Stimulated activated CD8-positive, alpha-beta memory T cell treated with anti-CD3 and anti-CD28 coated beads, Interleukin-4, amount 100 ng/mL, for 4 hours (primary cell): ENCODE results near the gene UPK2.
"Not testable (repeated sequence)": the region's sequence is repeated elsewhere in the genome, so short reads cannot be mapped to it uniquely, and the experiment has no call there.

Experiments used
- DNase-seq, 2 donors: peaks; one replicate each; pipeline ENCODE4 v3.0.0-alpha.2; 2020; ENCODE audit warnings: low read depth in 2 of 2, low spot score in 1 of 2

UPK2 gene

GRCh38 chr11:118938491-118939403, 17.4 kb upstream of the UPK2 start:
- DNase-seq, result no peak

GRCh38 chr11:118939404-118939915, 16.6 kb upstream of the UPK2 start:
- DNase-seq, result no peak

- no peak for DNase-seq
Measured at GRCh38 chr11:118939953-118940598, 16.0 kb upstream of the UPK2 start.

GRCh38 chr11:118947091-118947490, 9.0 kb upstream of the UPK2 start:
- no peak for DNase-seq

- no peak for DNase-seq
Measured at GRCh38 chr11:118948000-118948399, 8.1 kb upstream of the UPK2 start.

GRCh38 chr11:118953265-118953664, 2.8 kb upstream of the UPK2 start:
- DNase-seq, result no peak

GRCh38 chr11:118953976-118954375, 2.1 kb upstream of the UPK2 start:
- not testable (repeated sequence) for DNase-seq

- no peak for DNase-seq
Measured at GRCh38 chr11:118956847-118957469, 860 bp downstream of the UPK2 start.

- DNase-seq, result no peak
Measured at GRCh38 chr11:118957549-118957948, 1.5 kb downstream of the UPK2 start.

GRCh38 chr11:118957968-118958367, 1.9 kb downstream of the UPK2 start:
- DNase-seq, result no peak

- no peak for DNase-seq
Measured at GRCh38 chr11:118958577-118958976, 2.5 kb downstream of the UPK2 start.

GRCh38 chr11:118961189-118961588, 5.1 kb downstream of the UPK2 start:
- no peak for DNase-seq

- no peak for DNase-seq
Measured at GRCh38 chr11:118961591-118961990, 5.5 kb downstream of the UPK2 start.

- DNase-seq, result not testable (repeated sequence)
Measured at GRCh38 chr11:118969508-118969907, 13.4 kb downstream of the UPK2 start.

GRCh38 chr11:118971646-118972045, 15.5 kb downstream of the UPK2 start, which contains the start of gene FOXR1:
Gene FOXR1, plus strand, starts transcription at chr11:118971761. Its CDS starts 171 bp downstream, at chr11:118971932.
- DNase-seq, result no peak

- DNase-seq, result no peak
Measured at GRCh38 chr11:118973985-118974384, 17.9 kb downstream of the UPK2 start.

- no peak for DNase-seq
Measured at GRCh38 chr11:118975771-118976709, 19.9 kb downstream of the UPK2 start.

- no peak for DNase-seq
Measured at GRCh38 chr11:118979434-118979833, 23.3 kb downstream of the UPK2 start.

- no peak for DNase-seq
Measured at GRCh38 chr11:118980191-118980881, 24.2 kb downstream of the UPK2 start.

- DNase-seq, result not testable (repeated sequence)
Measured at GRCh38 chr11:118984337-118984736, 28.2 kb downstream of the UPK2 start.
